Uterus (tissue), 2 donors: ENCODE results near the gene TPRG1L.

ENCODE experiments used
- POLR2A ChIP-seq, 2 donors: fragments of 450-650 bp; IDR thresholded peaks; one replicate each; pipeline ENCODE4 v1.6.1; 2016; ENCODE audit warnings: antibody characterized with exemption in 2 of 2, mild to moderate bottlenecking in 1 of 2, moderate library complexity in 1 of 2
- TF ChIP-seq, protein P1 (sequence below), 4 experiments: fragments of 200-600 bp in 2 of 4; fragments of 450-650 bp in 2 of 4; sonication (generic) in 2 of 4; IDR thresholded peaks; one replicate each; pipeline ENCODE4 v1.5.1; 2016 to 2019; ENCODE audit warnings: antibody characterized with exemption in 4 of 4, mild to moderate bottlenecking in 2 of 4, moderate library complexity in 1 of 4

- TF ChIP-seq, protein P1, sequence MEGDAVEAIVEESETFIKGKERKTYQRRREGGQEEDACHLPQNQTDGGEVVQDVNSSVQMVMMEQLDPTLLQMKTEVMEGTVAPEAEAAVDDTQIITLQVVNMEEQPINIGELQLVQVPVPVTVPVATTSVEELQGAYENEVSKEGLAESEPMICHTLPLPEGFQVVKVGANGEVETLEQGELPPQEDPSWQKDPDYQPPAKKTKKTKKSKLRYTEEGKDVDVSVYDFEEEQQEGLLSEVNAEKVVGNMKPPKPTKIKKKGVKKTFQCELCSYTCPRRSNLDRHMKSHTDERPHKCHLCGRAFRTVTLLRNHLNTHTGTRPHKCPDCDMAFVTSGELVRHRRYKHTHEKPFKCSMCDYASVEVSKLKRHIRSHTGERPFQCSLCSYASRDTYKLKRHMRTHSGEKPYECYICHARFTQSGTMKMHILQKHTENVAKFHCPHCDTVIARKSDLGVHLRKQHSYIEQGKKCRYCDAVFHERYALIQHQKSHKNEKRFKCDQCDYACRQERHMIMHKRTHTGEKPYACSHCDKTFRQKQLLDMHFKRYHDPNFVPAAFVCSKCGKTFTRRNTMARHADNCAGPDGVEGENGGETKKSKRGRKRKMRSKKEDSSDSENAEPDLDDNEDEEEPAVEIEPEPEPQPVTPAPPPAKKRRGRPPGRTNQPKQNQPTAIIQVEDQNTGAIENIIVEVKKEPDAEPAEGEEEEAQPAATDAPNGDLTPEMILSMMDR (IDR thresholded peaks at IDR 0.05), result no peak
- TF ChIP-seq POLR2A (IDR thresholded peaks at IDR 0.05), result no peak
Observed at GRCh38 chr1:3604468-3604974, 20.3 kb upstream of the TPRG1L start.
